Activated T-cell treated with anti-CD3 and anti-CD28 coated beads for 24 hours (primary cell): ENCODE measurements around the gene MAPK7.

ENCODE experiments used
- DNase-seq: peaks from one replicate; pipeline ENCODE4 v3.0.0-alpha.2; 2020; ENCODE audit warnings: low read depth

Gene MAPK7

DNA sequence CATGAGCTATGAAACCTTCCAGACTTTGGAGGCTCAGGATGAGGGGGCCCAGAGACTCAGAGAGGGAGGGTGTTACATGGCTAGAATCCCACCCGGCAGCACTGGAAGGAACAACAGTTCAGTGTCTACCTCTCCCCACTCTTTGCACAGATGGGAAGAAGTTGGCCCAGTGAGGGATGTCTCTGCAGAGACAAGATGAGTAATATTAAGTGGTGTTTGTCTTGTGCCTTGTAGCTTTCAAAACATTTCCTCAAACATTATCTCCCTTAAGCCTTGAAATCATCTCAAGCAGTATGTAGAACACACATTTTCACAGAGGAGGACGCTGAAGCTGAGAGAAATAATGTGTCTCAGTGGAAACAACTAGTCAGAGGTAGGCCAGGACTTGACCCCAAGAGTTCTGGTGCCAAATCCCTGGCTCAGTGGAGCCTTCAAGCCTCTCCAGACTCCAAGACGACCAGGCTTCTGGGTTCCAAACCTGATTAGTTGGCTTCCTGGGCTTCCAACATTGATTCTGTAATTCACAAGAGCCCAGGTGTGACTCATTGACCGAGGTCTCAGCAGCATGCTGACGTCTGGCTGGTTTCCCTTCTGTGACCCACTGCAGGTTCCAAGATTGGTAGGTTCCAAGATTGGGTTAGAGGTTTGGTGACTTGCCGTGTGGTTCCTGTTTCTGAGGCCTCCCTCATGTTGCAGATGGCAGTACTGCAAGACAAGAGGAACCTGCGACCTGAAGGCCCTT lies 40.1 kb downstream of the MAPK7 start:
- DNase-seq = no peak

- DNase-seq = no peak
These were observed 42.9 kb downstream of the MAPK7 start for GRCh38 chr17:19421219-19421618.

- DNase-seq = no peak
These were observed 43.6 kb downstream of the MAPK7 start for GRCh38 chr17:19421926-19422325.

DNA sequence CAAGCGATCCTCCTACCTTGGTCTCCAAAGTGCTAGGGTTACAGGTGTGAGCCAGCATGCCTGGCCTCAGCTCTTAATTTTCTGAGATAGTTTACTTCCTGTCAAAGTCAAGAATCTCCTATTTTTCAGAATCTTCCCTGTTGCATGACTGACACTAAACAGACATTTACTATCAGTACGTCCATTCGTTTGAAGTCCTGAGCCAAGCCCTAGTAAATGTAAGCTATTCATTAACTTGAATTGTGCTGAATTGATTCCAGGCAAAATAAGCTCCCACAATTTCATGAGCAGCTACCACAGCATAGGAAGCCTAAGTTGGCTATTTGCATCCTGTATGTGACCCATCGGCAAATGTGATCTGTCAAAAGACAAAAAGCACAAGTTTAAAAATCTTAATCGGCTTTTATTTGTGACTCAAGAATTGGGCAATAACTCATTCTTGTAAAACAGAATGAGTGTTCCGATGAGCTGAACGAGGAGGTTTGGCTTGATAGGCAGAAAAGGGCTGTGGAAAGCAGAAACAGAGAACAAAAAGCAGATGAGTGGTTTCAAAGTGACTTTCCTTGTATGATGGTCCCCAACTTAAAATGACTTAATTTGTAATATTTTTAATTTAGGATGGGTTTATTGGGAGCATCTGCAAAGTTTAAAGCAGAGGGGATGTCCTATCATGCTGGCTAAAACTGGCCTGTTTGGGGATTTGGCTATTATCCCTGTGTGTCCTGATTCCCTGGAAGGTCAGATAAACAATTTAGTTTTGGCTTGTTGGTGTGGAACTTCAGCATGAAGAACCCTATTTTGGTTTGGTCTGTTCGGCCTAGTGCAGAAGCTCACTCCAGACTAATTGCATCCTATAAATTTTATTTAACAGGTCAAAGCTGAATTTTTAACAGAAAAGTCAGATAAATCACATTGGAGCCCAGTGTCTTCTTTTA lies 46.9 kb downstream of the MAPK7 start:
- DNase-seq = no peak

- DNase-seq = no peak
These were observed 48.3 kb downstream of the MAPK7 start for GRCh38 chr17:19426631-19427030.

DNA sequence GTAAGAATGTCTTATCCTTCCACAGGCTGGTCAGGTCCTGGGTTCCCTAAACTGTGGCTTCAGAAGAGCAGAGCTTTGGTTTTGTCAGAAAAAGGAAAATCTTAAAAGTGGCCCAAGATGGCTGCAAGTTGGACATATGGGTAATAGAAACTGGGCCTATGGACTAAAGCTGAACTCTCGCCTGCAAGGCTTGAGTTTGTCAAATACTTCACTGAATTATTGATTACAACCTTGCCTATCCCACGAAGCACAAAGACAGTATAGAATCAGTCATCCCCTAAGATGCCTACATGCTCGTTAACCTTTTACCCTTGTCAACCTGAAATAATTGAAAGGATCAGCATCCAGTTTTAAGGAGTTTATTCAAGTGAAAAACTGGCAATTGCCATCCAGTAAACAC lies 53.4 kb downstream of the MAPK7 start:
- no peak for DNase-seq
